ENCODE measurements around the gene LRFN2.

DNA sequence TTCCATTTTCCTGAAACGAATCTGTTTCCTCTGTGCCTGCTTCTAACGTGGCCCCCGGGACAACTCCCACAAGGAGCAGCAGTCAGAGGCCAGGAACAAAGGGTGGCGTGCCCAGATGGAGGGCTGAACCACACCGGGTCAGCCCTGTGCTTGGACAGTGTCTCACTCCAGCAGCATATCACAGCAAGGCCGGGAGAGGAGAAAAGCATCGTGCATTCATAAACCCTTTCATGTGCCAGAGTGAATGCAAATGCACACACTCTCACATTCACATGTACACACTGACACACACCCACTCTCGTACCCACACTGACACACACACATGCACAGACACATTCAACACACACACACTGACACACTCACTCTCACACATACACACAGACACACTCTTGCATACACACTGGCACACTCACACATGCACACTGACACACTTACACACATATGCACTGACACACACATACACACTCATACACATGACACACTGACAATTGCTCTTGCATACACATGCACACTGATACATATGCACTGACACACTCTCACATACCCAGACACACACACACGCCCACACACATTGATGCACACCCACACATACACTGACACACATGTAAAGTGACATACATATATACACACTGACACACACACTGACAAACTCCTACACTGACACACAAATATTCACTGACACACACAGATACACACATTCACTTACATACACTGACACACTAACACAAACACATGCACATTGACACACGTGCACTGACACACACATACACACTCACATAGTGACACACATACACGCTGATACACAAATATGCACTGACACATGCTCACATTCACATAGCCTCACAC lies 237.0 kb downstream of the LRFN2 start:
- TF ChIP-seq, protein P1, sequence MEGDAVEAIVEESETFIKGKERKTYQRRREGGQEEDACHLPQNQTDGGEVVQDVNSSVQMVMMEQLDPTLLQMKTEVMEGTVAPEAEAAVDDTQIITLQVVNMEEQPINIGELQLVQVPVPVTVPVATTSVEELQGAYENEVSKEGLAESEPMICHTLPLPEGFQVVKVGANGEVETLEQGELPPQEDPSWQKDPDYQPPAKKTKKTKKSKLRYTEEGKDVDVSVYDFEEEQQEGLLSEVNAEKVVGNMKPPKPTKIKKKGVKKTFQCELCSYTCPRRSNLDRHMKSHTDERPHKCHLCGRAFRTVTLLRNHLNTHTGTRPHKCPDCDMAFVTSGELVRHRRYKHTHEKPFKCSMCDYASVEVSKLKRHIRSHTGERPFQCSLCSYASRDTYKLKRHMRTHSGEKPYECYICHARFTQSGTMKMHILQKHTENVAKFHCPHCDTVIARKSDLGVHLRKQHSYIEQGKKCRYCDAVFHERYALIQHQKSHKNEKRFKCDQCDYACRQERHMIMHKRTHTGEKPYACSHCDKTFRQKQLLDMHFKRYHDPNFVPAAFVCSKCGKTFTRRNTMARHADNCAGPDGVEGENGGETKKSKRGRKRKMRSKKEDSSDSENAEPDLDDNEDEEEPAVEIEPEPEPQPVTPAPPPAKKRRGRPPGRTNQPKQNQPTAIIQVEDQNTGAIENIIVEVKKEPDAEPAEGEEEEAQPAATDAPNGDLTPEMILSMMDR (IDR thresholded peaks at IDR 0.05) = no peak
- TF ChIP-seq EZH2 (IDR thresholded peaks at IDR 0.05; ENCODE audit: borderline replicate concordance, insufficient read depth, low read depth, low read length, poor library complexity, severe bottlenecking) = no peak
